Hematopoietic multipotent progenitor cell treated with erythropoietin and hydrocortisone succinate and interleukin-3 and kit ligand, for 6 days (in vitro differentiated cells): ENCODE data around the gene SLC6A14.

Source experiments
- DNase-seq: peaks from one replicate; pipeline ENCODE4 v3.0.0-alpha.2; 2015

The SLC6A14 gene

DNA sequence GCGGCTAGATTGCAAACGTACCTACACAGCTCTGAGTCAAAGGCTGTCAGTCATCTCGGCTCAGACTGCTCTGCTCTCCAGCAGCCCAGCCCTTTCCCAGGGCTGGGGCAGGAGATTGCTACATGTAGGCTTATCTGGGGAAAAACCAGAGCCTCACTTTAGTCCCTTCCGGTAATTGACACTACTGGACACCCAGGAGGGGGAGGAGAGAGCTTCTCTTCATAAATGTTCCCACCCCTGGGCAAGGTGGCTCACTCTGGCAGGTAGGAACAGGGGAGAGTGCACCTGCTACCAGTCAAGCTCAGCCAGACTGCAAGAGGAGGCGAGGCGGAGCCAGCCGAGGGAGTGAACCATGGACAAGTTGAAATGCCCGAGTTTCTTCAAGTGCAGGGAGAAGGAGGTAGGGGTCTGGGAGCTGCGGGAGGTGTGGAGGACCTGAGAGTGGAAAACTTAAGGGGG is at the start of gene SLC6A14:
Gene SLC6A14 (plus strand): TSS at position 249 of the 459 bp plus-strand sequence. CDS start 104 bp downstream, at position 353.
- no peak for DNase-seq

DNA sequence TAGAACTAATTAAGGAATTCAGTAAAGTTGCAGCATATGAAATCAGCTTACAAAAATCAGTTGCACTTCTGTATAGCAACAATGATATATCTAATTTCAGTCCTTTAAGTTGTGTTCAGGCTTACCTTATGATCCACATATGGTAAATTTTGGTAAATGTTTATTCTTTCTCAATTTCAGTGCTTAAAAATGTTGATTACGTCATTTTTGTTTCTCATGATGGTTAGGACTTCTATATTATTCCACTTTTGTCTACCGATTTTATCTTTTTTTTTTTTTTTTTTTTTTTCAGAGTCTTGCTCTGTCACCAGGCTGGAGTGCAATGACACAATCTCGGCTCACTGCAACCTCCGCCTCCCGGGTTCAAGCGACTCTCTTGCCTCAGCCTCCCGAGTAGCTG is 40.7 kb upstream of the SLC6A14 start:
- DNase-seq = no peak

GRCh38 chrX:116399681-116400080 is 36.7 kb upstream of the SLC6A14 start:
- DNase-seq = no peak

GRCh38 chrX:116409219-116409618 is 27.2 kb upstream of the SLC6A14 start:
- DNase-seq = no peak

- no peak for DNase-seq
These were observed 23.1 kb upstream of the SLC6A14 start for GRCh38 chrX:116413273-116413672.

- DNase-seq = no peak
These were observed 19.2 kb upstream of the SLC6A14 start for GRCh38 chrX:116417214-116417613.

DNA sequence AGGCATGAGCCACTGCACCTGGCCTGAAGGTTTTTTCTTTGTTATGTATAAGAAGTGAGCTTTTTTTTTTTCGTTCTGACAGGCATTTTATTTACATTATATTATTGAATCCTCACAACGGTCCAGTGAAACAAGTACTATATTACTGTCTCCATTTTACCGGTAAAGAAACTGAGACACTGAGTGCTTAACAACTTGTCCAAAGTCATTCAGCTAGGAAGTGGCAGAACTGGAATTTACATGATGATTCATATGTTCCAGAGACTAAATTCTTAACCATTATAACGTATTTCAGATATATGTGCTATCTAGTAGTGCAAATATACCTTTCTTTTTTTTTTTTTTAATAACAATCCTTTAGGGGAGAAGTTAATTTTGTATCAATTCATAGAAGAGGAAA is 18.4 kb upstream of the SLC6A14 start:
- no peak for DNase-seq

GRCh38 chrX:116427978-116428377 is 8.4 kb upstream of the SLC6A14 start:
- no peak for DNase-seq

DNA sequence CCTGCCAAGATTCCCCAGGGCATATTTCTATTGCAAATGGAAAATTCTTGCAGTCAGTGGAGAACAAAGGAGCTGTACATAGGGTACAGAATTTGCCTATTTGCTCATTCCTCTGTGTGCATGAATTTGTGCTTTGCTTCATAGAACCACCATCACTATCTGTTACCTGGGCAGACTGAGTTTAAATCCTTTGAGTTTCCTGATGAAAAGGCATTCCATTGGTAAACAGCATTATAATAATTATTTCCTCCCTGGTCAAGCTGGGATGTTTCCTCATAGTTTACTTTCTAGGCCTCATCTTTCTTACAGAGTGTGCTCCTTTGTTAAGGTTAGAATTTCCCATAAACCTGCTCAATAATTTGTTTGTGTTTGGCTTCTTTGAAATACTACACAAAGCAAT is 809 bp upstream of the SLC6A14 start:
- DNase-seq = no peak

GRCh38 chrX:116449156-116449555 is 12.8 kb downstream of the SLC6A14 start:
- DNase-seq = no peak

GRCh38 chrX:116462822-116463221 is 26.4 kb downstream of the SLC6A14 start, which contains the start of gene CT83:
Gene CT83, minus strand, starts transcription at chrX:116462976. Its CDS starts 120 bp downstream, at chrX:116462856.
- no peak for DNase-seq

- DNase-seq = no peak
These were observed 43.7 kb downstream of the SLC6A14 start for GRCh38 chrX:116480059-116480458.

DNA sequence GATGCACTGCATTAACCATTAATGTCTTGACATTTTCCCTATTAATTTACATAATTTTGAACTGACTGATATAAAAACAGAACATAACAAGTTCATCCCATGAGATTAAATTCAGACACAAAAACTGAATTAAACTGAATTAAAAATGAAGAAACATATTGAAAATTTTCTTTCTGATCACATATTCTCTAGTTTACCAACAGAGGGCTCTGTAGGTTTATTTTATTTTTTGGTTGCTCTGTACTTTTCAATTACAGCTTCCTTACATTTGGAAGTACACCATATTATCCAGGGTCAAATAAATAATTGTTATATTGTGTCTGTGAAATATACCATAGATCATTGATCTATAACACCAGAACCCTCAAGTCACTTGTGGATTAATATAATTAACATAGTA is 53.7 kb downstream of the SLC6A14 start:
- peak; percentile 9 for DNase-seq

DNA sequence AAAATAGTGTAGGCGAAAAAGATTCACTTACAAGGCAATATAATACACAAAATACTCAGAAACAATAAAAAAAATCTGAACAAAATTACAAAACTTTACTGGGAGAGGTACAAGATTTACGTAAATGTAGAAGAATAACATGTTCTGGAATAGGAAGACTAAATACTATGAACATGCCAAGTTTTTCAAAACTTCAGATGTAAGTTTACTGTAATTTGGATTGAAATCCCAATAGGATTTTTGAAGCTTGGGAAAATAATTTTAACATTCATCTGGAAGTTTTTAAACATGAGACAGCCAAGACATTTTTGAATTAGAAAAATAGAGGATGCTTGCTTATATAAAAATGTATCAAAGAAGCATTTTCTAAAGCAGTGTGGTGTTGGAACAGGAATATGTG is 56.9 kb downstream of the SLC6A14 start:
- no peak for DNase-seq

GRCh38 chrX:116499780-116500179 is 63.4 kb downstream of the SLC6A14 start:
- DNase-seq = no peak
